HG03135 (cell line): ENCODE measurements around the gene CD27.
"Not testable (repeated sequence)": the region's sequence is repeated elsewhere in the genome, so short reads cannot be mapped to it uniquely, and the experiment has no call there.

ENCODE experiments used
- ATAC-seq: cut with Tn5 transposase; IDR thresholded peaks from one replicate; pipeline ENCODE4 v1.9.1; 2021; ENCODE audit warnings: mild to moderate bottlenecking, moderate library complexity; ENCODE audit not compliant: unreplicated experiment

CD27 gene

GRCh38 chr12:6461401-6462233, 16.9 kb downstream of the CD27 start:
- peak; percentile 75 for ATAC-seq

GRCh38 chr12:6462234-6462995, 17.7 kb downstream of the CD27 start:
- ATAC-seq: no peak

- no peak for ATAC-seq
Measured at GRCh38 chr12:6463216-6463615, 18.5 kb downstream of the CD27 start.

- ATAC-seq: no peak
Measured at GRCh38 chr12:6463858-6464257, 19.1 kb downstream of the CD27 start.

GRCh38 chr12:6464531-6464930, 19.8 kb downstream of the CD27 start:
- ATAC-seq: no peak

GRCh38 chr12:6465467-6466183, 20.9 kb downstream of the CD27 start:
- ATAC-seq: no peak

GRCh38 chr12:6466184-6466573, 21.4 kb downstream of the CD27 start:
- ATAC-seq: no peak

- not testable (repeated sequence) for ATAC-seq
Measured at GRCh38 chr12:6466751-6467150, 22.0 kb downstream of the CD27 start.

- not testable (repeated sequence) for ATAC-seq
Measured at GRCh38 chr12:6467571-6468282, 23.0 kb downstream of the CD27 start.

GRCh38 chr12:6468283-6468575, 23.5 kb downstream of the CD27 start:
- ATAC-seq: no peak

GRCh38 chr12:6469092-6469491, 24.3 kb downstream of the CD27 start:
- no peak for ATAC-seq

- ATAC-seq: no peak
Measured at GRCh38 chr12:6469609-6470374, 25.0 kb downstream of the CD27 start.

- ATAC-seq: peak; percentile 91
Measured at GRCh38 chr12:6470375-6471163, 25.8 kb downstream of the CD27 start, which contains the start of gene VAMP1. TSS of gene VAMP1 (minus strand) at chr12:6470677. CDS start at chr12:6470531, 146 bp downstream.

GRCh38 chr12:6471989-6472360, 27.2 kb downstream of the CD27 start:
- no peak for ATAC-seq

GRCh38 chr12:6472491-6472890, 27.7 kb downstream of the CD27 start:
- no peak for ATAC-seq

GRCh38 chr12:6475233-6475975, 30.6 kb downstream of the CD27 start:
- not testable (repeated sequence) for ATAC-seq

GRCh38 chr12:6476489-6476888, 31.7 kb downstream of the CD27 start:
- no peak for ATAC-seq

- ATAC-seq: not testable (repeated sequence)
Measured at GRCh38 chr12:6477601-6478377, 33.0 kb downstream of the CD27 start.
